Activated CD4-positive, CD25-positive, alpha-beta regulatory T cell (primary cell): ENCODE data around the gene UBALD1.
"Not testable (repeated sequence)": the region's sequence is repeated elsewhere in the genome, so short reads cannot be mapped to it uniquely, and the experiment has no call there.

Source experiments
- DNase-seq, 4 experiments: peaks; one replicate each; lab custom pipeline; 2025; lab: John Stamatoyannopoulos, UW

The UBALD1 gene

DNA sequence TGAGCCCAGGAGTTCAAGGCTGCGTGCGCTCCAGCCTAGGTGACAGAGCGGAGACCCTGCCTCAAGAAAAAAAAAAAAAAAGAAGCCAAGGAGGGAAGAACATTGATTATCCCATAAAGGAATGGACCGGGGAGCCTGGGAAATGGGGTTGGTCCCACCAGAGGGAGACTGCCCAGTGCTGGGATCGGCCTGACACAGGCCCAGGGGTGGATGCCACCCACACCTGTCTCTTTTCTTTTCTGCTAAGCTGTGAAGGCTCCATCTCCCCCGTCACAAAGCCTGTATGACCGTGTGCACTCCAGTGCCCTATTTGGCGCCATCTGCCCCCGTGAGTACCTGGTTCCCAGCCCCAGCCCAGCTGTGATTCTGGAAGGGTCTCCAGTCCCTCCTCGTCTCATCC is 15.7 kb downstream of the UBALD1 start:
- DNase-seq = no peak

GRCh38 chr16:4597174-4597573 is 17.5 kb downstream of the UBALD1 start:
- no peak for DNase-seq

GRCh38 chr16:4594433-4595410 is 20.0 kb downstream of the UBALD1 start:
- DNase-seq = no peak

- DNase-seq = no peak
Observed at GRCh38 chr16:4593086-4593485, 21.6 kb downstream of the UBALD1 start.

- DNase-seq = no peak
Observed at GRCh38 chr16:4591706-4592470, 22.8 kb downstream of the UBALD1 start.

DNA sequence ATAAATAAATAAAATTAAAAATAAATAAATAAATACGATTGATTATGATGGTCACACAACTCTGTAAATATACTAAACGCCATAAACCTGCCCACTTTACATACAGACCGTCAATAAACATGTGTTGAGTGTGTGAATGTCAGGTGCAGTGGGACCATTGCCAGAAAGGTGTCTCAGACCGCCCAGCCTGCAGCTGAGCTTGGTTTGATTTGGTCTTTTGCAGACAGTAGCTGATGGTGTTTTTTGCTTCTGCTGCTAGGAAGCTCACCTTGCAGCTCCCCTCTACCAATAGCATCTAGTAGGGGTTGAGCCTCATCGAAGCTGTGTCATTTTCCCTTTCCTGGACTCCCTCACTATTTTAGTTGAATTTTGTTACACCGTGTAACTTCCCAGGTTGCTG is 23.5 kb downstream of the UBALD1 start:
- no peak for DNase-seq

DNA sequence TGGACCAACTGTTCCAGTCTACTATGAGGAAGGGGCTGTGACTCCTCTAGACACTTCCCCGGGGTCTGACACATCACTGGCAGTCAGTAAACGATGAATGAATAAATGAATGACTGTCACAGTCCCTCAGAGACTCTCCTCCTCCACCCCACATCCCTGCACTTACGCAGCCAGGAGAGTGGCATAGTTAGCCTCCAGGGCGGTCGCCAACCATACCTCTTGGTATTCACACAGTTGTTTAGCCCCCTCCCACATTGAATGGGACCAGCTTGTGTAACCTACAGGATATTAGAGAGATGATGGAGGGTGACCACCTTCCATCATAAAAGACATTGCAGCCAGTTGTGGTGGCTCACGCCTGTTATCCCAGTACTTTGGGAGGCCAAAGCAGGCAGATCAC is 25.7 kb downstream of the UBALD1 start:
- DNase-seq = no peak

DNA sequence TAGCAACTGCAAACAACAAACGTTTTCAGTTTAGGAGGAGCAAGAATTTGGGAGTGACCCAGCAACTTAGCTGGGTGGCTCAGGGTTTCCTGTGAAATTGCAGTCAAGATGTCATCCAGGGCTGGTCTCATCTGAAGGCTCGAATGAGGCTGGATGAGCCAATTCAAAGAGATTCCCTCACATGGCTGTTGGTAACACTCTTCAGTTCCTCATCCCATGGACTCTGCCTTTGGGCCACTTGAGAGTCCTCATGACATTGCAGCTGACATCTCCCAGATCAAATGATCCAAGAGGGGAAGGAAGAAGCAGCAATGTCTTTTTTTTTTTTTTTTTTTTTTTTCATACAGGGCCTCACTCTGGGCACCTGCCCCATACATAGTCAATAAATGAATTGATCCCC is 26.3 kb downstream of the UBALD1 start:
- DNase-seq = no peak

DNA sequence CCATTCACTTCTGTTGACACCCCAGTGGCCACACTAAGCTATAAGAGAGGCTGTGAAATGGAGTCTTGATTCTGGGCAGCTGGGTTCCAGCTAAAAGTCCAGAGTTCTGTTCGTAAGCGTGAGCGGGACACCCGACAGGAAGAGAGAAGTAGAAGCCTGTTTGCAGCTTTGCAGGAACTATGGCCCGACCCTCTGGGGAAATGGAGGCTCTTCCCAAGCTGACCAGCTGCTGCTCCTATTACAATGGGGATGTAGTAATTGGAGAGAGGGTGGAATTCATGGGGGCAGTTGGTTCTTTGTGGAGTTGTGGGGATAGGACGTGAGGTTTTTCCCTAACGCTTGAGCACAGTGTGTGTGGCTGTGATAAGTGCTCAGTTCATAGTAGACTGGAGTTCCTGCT is 28.4 kb downstream of the UBALD1 start:
- no peak for DNase-seq

- no peak for DNase-seq
Observed at GRCh38 chr16:4583906-4584305, 30.8 kb downstream of the UBALD1 start.

- DNase-seq = no peak
Observed at GRCh38 chr16:4580250-4580649, 34.4 kb downstream of the UBALD1 start.

DNA sequence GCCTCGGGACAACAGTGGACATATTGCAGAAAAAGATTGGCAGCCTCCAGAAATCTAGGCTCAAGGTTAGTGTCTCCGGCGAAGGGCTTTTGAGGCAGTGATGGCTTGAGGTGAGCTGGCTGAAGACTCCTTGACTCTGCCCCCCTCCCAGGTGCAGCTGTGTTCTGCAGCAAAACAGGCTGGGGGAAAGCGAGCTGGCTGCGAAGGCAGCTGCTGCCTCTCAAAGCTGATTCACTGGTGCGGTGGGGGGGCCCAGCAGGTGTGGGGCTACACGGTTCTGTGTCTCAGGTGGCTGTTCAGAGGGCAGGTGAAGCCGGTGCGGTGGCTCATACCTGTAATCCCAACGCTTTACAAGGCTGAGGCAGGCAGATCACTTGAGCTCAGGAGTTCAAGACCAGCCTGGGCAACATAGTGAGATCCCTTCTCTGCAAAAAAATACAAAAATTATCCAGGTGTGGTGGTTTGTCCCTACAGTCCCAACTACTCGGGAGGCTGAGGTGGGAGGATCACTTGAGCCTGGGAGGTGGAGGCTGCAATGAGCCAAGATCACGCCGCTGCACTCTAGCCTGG is 35.6 kb downstream of the UBALD1 start:
- no peak for DNase-seq

- no peak for DNase-seq
Observed at GRCh38 chr16:4576008-4576407, 38.7 kb downstream of the UBALD1 start.

DNA sequence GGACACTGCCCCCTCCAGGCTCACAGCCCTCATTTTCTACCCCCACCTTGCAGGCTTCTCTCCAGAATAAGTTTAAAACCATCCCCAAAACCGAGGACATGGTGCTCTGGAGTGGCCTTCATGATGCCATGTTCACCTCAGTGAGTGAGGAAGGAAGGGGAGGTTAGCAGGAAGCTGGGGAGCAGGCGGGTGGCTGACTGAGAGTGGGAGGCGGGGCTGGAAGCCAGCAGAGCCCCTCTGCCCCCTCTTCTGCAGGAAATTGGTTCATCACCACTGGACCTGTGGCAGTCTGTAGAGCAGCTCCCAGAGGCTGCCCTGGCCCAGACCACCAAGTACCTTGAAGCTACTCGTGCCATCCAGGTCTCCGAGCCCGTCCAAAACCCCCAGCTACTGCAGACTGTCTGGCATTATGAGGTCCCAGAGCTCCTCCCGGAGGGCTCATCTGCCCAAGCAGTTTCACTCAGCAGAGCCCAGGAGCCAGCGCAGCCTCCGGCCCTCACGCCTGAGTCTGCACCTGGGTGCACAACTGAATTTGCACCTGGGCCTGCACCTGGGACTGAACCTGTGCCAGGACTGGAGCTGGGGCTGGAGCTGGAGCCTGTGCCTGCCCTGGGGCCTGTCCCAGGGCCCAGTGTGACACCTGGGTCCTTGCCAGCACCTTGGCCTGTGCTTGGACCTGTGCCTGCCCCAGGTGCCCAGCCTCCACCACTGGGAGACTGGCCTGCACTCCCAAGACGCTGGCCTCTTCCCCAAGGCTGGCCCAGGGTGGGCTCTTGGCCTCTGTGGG is 39.6 kb downstream of the UBALD1 start:
- DNase-seq = no peak

- DNase-seq = not testable (repeated sequence)
Observed at GRCh38 chr16:4573926-4574325, 40.8 kb downstream of the UBALD1 start.

GRCh38 chr16:4572715-4573114 is 42.0 kb downstream of the UBALD1 start:
- no peak for DNase-seq

DNA sequence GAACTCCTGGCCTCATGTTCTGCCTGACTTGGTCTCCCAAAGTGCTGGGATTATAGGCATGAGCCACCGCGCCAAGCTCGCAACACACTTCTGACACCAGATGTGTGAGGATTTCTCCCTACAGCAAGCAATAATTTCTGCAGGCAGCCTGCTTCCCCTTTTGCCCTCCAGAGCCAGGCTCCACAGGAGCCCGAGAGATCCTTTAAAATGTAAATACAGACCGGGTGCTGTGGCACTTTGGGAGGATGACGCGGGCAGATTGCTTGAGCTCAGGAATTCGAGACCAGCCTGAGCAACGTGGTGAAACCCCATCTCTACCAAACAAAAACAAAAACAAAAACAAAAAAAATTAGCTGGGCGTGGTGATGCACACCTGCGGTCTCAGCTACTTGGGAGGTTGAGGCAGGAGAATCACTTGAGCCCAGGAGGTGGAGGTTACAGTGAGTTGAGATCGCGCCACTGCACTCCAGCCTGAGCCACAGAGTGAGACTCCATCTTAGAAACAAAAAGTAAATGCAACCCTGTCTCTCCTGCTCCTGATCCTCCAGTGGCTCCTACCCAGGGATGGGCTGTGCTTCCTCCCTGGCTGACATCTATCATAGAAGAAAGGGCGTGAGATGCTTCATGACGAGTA is 43.9 kb downstream of the UBALD1 start:
- DNase-seq = no peak

GRCh38 chr16:4570086-4570485 is 44.6 kb downstream of the UBALD1 start:
- no peak for DNase-seq

DNA sequence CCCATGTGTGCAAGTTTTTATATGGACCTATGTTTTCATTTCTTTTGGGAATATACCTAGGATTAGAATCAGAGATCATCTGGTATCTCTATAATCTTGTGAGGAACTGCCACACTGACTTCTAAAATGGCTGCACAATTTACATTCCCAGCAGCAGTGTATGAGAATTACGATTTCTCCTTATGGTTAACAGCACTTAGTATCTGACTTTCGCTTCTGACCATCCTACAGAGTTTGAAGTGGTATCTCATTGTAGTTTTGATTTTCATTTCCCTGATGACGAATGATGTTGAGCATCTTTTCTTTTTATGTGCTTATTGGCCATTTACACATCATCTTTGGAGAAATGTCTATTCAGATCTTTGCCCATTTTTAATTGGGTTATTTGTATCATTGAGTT is 48.5 kb downstream of the UBALD1 start:
- no peak for DNase-seq

DNA sequence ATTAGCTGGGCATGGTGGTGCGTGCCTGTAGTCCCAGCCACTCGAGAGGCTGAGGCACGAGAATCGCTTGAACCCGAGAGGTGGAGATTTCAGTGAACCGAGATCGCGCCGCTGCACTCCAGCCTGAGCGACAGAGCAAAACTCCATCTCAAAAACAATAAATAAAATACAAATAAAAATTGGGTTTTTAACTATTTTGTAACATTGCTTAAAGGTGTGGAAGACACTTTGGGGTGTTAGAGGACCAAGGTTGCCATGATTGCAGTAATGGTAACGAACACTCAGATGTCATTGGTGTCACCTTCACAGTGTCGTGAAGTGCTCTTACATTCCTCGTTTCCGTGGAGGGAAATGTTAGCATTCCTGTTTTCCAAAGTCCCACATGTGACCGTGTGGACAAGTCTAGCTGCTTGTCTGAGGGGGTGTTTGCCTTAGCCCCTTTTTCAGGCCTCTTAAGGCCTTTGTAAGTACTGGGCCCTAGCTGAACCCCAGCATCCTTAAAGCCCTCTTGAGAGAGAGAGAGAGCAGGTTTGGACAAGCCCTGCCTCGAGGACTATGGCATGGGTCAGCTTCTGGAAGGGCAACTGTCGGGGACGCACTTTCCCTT is 49.9 kb downstream of the UBALD1 start:
- DNase-seq = no peak

- no peak for DNase-seq
Observed at GRCh38 chr16:4561596-4561995, 53.1 kb downstream of the UBALD1 start.
